Panc1 (cell line): Measurements from ENCODE around the gene PLCG2. TPM values are rescaled to one million over a fixed set of nuclear protein-coding genes. Genes with fewer than 3 reads are reported as not detected.

ENCODE experiments used
- ATAC-seq: fragments of 200-7000 bp; cut with Tn5 transposase; 2 replicates; pipeline ENCODE4 v1.9.1; 2020; ENCODE audit warnings: mild to moderate bottlenecking, moderate library complexity
- BruUV-seq: library from RNA; stranded (reverse); fragments of 400-500 nt; replicated peaks from 2 replicates; lab custom pipeline; 2021; lab: Mats Ljungman, UMichigan
- CTCF ChIA-PET: fragments of 300-600 bp; sonication (Branson Sonifier 250); formaldehyde crosslinking; loops from one replicate; lab custom pipeline; 2022; ENCODE audit warnings: antibody characterized with exemption; lab: Charles Lee
- POLR2A ChIA-PET: fragments of 300-600 bp; sonication (Branson Sonifier 250); formaldehyde crosslinking; loops from one replicate; lab custom pipeline; 2022; ENCODE audit warnings: antibody characterized with exemption; lab: Charles Lee
- DNase-seq: peaks from one replicate; pipeline ENCODE4 v3.0.0-alpha.2; 2010; ENCODE audit warnings: low read depth, low spot score
- H3K27ac ChIP-seq: 2 replicates; pipeline ENCODE4 v1.5.1; 2011; ENCODE audit warnings: mild to moderate bottlenecking, low read length, inconsistent platforms
- H3K27me3 ChIP-seq: fragments of 200-500 bp; sonication (Bioruptor generic); 2 replicates; pipeline ENCODE4 v1.6.0; 2014; ENCODE audit warnings: low read length, inconsistent platforms; ENCODE audit not compliant: control insufficient read depth, insufficient read depth
- H3K36me3 ChIP-seq: fragments of 200-500 bp; sonication (Bioruptor generic); 2 replicates; pipeline ENCODE4 v1.5.1; 2014; ENCODE audit warnings: inconsistent platforms, mild to moderate bottlenecking, low read length, moderate library complexity; ENCODE audit not compliant: control insufficient read depth, insufficient read depth
- H3K4me1 ChIP-seq: 2 replicates; pipeline ENCODE4 v1.5.1; 2011; ENCODE audit warnings: inconsistent platforms, mild to moderate bottlenecking, low read length, moderate library complexity; ENCODE audit not compliant: control insufficient read depth, insufficient read depth
- H3K4me3 ChIP-seq, 2 experiments: 2 replicates each; pipeline ENCODE4 v1.5.1; 2011 to 2012; ENCODE audit warnings: low read depth in 2 of 2, low read length in 2 of 2, mild to moderate bottlenecking in 2 of 2, inconsistent platforms in 1 of 2, moderate library complexity in 1 of 2
- H3K9me3 ChIP-seq: fragments of 200-500 bp; sonication (Bioruptor generic); 2 replicates; pipeline ENCODE4 v1.5.1; 2014; ENCODE audit warnings: low read depth, mild to moderate bottlenecking, inconsistent platforms, low read length, moderate library complexity; ENCODE audit not compliant: control insufficient read depth, insufficient read depth
- POLR2AphosphoS5 ChIP-seq: IDR thresholded peaks from 2 replicates; pipeline ENCODE4 v1.6.1; 2012; ENCODE audit warnings: mild to moderate bottlenecking, low read depth, low read length, moderate library complexity
- SIN3A ChIP-seq: IDR thresholded peaks from 2 replicates; pipeline ENCODE4 v1.6.1; 2012; ENCODE audit warnings: low read depth, mild to moderate bottlenecking, low read length, moderate library complexity, borderline replicate concordance; ENCODE audit not compliant: insufficient read depth
- TCF7L2 ChIP-seq: IDR thresholded peaks from 2 replicates; pipeline ENCODE4 v1.6.1; 2011; ENCODE audit warnings: mild to moderate bottlenecking, low read depth, low read length, inconsistent platforms
- in situ Hi-C: cut with HindIII; loops from 2 replicates; pipeline ENCODE4 v1.10.0; 2016; ENCODE audit warnings: low sequenced_read_pairs, low pct_unique_long_range_greater_than_20kb
- intact Hi-C: fragments of 100-400 bp; cut with micrococcal nuclease; formaldehyde crosslinking; loops from one replicate; pipeline ENCODE4 v1.10.0; 2022; ENCODE audit not compliant: unreplicated experiment
- total RNA-seq: library from RNA; stranded (reverse); gene quantifications from one replicate; pipeline ENCODE4 v1.2.1, GENCODE V29; 2021; ENCODE audit not compliant: unreplicated experiment
- TF ChIP-seq, protein P1 (sequence below), 2 experiments: IDR thresholded peaks; 2 replicates each; pipeline ENCODE4 v1.6.1; 2011 to 2012; ENCODE audit warnings: low read depth in 2 of 2, control low read depth in 1 of 2, low read length in 1 of 2, mild to moderate bottlenecking in 1 of 2, moderate library complexity in 1 of 2; ENCODE audit not compliant: insufficient read depth in 1 of 2
- TF ChIP-seq, protein P2 (sequence below): fragments of 450-650 bp; IDR thresholded peaks from 2 replicates; pipeline ENCODE4 v1.5.1; 2017; ENCODE audit warnings: mild to moderate bottlenecking

Gene PLCG2
- total RNA-seq, 1 experiment from 2014 or later = 10.8 TPM

DNA sequence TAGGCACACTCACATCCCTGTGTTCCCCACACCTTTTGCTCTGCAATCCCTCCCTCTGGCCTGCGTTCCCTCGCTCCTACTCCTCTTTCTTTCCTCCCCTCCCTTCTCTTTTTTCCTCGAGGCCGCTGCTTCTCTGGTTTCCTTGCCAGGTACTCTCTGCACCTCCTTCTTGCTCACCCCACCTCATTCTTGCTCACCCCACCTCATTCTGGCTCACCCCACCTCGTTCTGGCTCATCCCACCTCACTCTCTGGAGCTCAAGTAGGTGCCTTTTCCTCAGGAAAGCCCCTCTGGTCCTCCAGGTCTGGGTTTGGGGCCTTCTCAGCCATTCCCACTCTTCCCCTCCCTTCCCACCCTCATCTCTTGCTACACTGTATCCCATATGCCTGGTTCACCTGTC lies 103.5 kb downstream of the PLCG2 start:
- H3K4me1 ChIP-seq = no peaks in the 10 kb centered on the region
- DNase-seq = no peak
- ATAC-seq = no peak
- no peak overlapping the region for H3K27ac ChIP-seq
- intact Hi-C loops (no loop called here), in situ Hi-C loops (no loop called here)
- TF ChIP-seq, protein P1, sequence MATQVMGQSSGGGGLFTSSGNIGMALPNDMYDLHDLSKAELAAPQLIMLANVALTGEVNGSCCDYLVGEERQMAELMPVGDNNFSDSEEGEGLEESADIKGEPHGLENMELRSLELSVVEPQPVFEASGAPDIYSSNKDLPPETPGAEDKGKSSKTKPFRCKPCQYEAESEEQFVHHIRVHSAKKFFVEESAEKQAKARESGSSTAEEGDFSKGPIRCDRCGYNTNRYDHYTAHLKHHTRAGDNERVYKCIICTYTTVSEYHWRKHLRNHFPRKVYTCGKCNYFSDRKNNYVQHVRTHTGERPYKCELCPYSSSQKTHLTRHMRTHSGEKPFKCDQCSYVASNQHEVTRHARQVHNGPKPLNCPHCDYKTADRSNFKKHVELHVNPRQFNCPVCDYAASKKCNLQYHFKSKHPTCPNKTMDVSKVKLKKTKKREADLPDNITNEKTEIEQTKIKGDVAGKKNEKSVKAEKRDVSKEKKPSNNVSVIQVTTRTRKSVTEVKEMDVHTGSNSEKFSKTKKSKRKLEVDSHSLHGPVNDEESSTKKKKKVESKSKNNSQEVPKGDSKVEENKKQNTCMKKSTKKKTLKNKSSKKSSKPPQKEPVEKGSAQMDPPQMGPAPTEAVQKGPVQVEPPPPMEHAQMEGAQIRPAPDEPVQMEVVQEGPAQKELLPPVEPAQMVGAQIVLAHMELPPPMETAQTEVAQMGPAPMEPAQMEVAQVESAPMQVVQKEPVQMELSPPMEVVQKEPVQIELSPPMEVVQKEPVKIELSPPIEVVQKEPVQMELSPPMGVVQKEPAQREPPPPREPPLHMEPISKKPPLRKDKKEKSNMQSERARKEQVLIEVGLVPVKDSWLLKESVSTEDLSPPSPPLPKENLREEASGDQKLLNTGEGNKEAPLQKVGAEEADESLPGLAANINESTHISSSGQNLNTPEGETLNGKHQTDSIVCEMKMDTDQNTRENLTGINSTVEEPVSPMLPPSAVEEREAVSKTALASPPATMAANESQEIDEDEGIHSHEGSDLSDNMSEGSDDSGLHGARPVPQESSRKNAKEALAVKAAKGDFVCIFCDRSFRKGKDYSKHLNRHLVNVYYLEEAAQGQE (IDR thresholded peaks at IDR 0.05; ENCODE audit: insufficient read depth in 1 of 2, low read depth in 2 of 2, low read length in 1 of 2) = no peak
- TF ChIP-seq POLR2AphosphoS5 (no peak), SIN3A (no peak)
- POLR2A ChIA-PET = no interaction called here
- CTCF ChIA-PET = no interaction called here
- H3K36me3 ChIP-seq = no peaks in the 10 kb centered on the region
- no TSS peak for BruUV-seq
- no peaks in the 10 kb centered on the region for H3K9me3 ChIP-seq
- no peaks in the 10 kb centered on the region for H3K27me3 ChIP-seq
- H3K4me3 ChIP-seq = no peak overlapping the region

GRCh38 chr16:81883235-81883634 lies 104.1 kb downstream of the PLCG2 start:
- intact Hi-C loops (no loop called here), in situ Hi-C loops (no loop called here)
- Histone ChIP-seq H3K9me3 (no peaks in the 10 kb centered on the region), H3K36me3 (no peaks in the 10 kb centered on the region), H3K4me3 (no peak overlapping the region), H3K4me1 (no peaks in the 10 kb centered on the region), H3K27me3 (no peaks in the 10 kb centered on the region), H3K27ac (no peak overlapping the region)
- ATAC-seq = no peak
- no TSS peak for BruUV-seq
- CTCF ChIA-PET = no interaction called here
- TF ChIP-seq, protein P2, sequence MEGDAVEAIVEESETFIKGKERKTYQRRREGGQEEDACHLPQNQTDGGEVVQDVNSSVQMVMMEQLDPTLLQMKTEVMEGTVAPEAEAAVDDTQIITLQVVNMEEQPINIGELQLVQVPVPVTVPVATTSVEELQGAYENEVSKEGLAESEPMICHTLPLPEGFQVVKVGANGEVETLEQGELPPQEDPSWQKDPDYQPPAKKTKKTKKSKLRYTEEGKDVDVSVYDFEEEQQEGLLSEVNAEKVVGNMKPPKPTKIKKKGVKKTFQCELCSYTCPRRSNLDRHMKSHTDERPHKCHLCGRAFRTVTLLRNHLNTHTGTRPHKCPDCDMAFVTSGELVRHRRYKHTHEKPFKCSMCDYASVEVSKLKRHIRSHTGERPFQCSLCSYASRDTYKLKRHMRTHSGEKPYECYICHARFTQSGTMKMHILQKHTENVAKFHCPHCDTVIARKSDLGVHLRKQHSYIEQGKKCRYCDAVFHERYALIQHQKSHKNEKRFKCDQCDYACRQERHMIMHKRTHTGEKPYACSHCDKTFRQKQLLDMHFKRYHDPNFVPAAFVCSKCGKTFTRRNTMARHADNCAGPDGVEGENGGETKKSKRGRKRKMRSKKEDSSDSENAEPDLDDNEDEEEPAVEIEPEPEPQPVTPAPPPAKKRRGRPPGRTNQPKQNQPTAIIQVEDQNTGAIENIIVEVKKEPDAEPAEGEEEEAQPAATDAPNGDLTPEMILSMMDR = no peak
- POLR2A ChIA-PET = no interaction called here
- no peak for DNase-seq

GRCh38 chr16:81885976-81886586 lies 107.0 kb downstream of the PLCG2 start:
- H3K27ac ChIP-seq = no peak overlapping the region
- no TSS peak for BruUV-seq
- peak; percentile 89 for ATAC-seq
- no peaks in the 10 kb centered on the region for H3K36me3 ChIP-seq
- TF ChIP-seq, protein P2 = peak; percentile 84
- no peak for TF ChIP-seq TCF7L2
- TF ChIP-seq POLR2AphosphoS5 = no peak
- TF ChIP-seq SIN3A = no peak
- in situ Hi-C loops (no loop called here), intact Hi-C loops (no loop called here)
- H3K27me3 ChIP-seq = no peaks in the 10 kb centered on the region
- ChIA-PET POLR2A (no interaction called here), CTCF (interaction anchor here (0.7 kb wide), 2 partner anchors 19 to 1903 kb away, joined by 3 read pairs; no protein-coding TSS in a partner anchor)
- no peak for DNase-seq
- H3K4me1 ChIP-seq = no peaks in the 10 kb centered on the region
- H3K9me3 ChIP-seq = no peaks in the 10 kb centered on the region
- no peak overlapping the region for H3K4me3 ChIP-seq
